ENCODE data around the gene ARHGAP11B. TPM values are rescaled to one million over a fixed set of nuclear protein-coding genes. Genes with fewer than 3 reads are reported as not detected.
A peak's percentile ranks its signal among the peaks of the same experiment; 100 is the strongest.
"Not testable (repeated sequence)": the region's sequence is repeated elsewhere in the genome, so short reads cannot be mapped to it uniquely, and the experiment has no call there.

ARHGAP11B gene

DNA sequence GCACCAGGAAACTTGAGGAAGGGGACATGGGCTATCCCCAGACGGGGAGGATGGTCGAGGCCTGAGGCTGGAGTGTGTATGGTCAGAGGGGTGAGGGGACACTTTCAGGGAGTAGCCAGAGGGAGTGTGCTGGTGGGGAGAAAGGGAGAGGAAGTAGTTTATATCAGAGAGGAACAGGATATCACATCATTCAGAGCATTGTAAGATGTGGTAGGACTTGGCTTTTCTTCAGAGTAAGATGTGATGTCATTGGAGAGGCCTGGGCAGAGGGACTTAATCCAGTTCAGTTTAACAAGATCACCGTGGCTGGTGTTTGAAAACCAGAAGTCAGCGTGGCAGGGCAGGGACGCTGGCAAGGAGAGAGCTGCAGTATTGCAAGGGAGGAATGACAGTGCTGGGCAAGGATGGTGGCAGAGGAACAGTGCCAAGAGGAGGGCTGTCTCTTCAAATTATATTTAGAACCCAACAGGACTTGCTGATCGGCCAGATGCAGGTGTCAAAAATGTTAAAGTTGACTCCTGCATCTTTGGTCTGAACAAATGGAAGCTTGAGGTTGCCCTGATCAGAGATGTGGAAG lies 59.9 kb downstream of the ARHGAP11B start:
- H3K4me3 ChIP-seq; H3K36me3 ChIP-seq; H3K9me3 ChIP-seq (replicated peaks); intact Hi-C loops (cut with micrococcal nuclease); H3K27ac ChIP-seq (replicated peaks); H3K4me1 ChIP-seq; H3K27me3 ChIP-seq (ENCODE audit: low read depth): not testable (repeated sequence)
- peak; percentile 21 for DNase-seq

DNA sequence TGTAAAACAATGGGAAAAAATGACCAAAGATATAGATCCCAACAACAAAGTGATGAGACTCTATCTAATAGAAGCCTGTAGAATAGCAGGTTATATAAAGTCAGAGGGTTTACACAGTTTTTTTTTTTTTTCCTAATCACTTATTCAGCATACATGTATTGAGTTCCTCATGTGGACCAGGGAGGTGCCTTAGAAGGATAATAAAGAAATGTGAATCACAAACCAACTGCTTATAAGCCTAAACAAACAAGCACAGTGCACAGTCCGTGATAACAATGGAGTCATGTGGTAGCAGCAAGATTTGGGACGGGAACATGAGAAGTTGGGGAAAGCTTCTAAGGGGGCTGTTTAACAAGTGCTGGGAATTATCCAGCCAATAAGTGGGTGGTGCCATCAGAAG lies 60.7 kb downstream of the ARHGAP11B start:
- H3K4me1 ChIP-seq; intact Hi-C loops (cut with micrococcal nuclease); H3K27me3 ChIP-seq (ENCODE audit: low read depth); DNase-seq; H3K27ac ChIP-seq (replicated peaks); H3K4me3 ChIP-seq; H3K9me3 ChIP-seq (replicated peaks); H3K36me3 ChIP-seq: not testable (repeated sequence)

Other genes with a start within 250 kb of the ARHGAP11B start
- gene CHRFAM7A, start 232.6 kb upstream of the ARHGAP11B start, total RNA-seq = 2.4 TPM
- 3.5 TPM for gene GOLGA8R, start 211.9 kb upstream of the ARHGAP11B start, total RNA-seq
- 0.74 TPM for gene GOLGA8Q, start 74.1 kb upstream of the ARHGAP11B start, total RNA-seq
- 0.16 TPM for gene GOLGA8H, start 22.1 kb upstream of the ARHGAP11B start, total RNA-seq

All from left ventricle myocardium inferior (tissue), 1 donor.